NCI-H146 treated with DMSO at 0.1 percent for 48 hours (cell line): ENCODE results near the gene PDE4A.
"Not testable (repeated sequence)": the region's sequence is repeated elsewhere in the genome, so short reads cannot be mapped to it uniquely, and the experiment has no call there.

Experiments used
- DNase-seq: peaks from one replicate; lab custom pipeline; 2025; ENCODE audit not compliant: unreplicated experiment; lab: John Stamatoyannopoulos, UW

The PDE4A gene

DNA sequence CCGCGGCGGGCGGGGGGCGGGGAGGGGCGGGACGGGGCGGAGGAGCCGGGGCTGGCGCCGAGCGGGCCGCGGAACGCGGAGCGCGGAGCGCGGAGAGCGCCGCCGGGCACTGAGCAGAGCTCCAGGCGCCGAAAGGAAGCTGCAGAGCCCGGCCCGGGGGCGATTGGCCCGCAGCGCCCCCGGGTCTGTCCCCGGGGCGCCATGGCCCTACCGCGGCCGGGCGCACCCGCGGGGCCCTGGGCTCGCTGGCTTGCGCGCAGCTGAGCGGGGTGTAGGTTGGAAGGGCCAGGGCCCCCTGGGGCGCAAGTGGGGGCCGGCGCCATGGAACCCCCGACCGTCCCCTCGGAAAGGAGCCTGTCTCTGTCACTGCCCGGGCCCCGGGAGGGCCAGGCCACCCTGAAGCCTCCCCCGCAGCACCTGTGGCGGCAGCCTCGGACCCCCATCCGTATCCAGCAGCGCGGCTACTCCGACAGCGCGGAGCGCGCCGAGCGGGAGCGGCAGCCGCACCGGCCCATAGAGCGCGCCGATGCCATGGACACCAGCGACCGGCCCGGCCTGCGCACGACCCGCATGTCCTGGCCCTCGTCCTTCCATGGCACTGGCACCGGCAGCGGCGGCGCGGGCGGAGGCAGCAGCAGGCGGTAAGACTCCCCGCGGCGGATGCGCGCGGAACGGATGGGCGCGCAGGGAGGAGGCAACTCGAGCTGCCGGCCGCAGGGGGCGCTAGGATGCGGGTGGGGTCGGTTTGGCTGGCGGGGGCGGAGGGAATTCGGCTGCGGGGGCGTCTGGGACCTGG lies at the start of gene PDE4A:
Gene PDE4A (plus strand): TSS at position 95 of the 796 bp plus-strand sequence. CDS start 227 bp downstream, at position 322.
- no peak for DNase-seq

DNA sequence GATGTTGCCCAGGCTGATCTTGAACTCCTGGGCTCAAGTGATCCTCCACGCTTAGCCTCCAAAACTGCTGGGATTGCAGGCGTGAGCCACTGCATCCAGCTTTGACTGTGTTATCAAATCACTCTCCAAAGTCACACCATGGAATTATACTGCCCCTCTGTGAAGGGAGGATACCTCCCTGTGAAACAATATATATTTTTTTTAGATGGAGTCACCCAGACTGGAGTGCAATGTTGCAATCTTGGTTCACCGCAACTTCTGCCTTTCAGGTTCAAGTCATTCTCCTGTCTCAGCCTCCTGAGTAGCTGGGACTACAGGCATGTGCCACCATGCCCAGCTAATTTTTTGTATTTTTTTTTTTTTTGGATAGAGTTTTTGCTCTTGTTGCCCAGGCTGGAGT lies 47.6 kb upstream of the PDE4A start:
- no peak for DNase-seq

DNA sequence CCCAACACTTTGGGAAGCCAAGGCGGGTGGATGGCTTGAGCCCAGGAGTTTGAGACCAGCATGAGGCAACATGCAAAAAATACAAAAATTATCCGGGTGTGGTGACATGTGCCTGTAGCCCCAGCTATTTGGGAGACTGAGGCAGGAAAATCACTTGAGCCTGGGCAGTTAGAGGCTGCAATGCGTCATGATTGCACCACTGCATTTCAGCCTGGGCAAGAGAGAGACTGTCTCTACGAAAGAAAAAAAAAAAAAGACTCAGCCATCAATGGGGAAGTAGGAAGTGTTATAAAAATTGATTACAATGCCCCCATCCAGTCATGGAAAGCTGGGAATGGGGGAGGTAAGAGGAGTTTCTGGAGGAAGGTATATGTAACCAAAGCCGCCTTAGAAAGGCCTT lies 45.4 kb upstream of the PDE4A start:
- DNase-seq = no peak

DNA sequence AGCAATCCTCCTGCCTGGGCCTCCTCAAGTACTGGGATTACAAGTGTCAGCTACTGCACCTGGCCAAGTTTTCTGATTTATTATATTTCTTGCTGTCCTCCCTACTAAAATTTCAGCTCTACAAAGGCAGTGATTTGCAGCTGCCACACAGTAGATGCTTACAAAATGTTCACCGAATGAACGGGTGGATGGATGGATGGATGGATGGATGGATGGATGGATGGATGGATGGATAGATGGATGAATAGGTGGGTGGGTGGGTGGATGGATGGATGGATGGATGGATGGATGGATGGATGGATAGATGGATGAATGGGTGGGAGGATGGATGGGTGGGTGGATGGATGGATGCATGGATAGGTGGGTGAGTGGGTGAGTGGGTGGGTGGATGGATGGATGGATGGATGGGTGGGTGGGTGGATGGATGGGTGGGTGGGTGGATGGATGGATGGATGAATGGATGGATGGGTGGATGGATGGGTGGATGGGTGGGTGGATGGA lies 43.1 kb upstream of the PDE4A start:
- DNase-seq = not testable (repeated sequence)

DNA sequence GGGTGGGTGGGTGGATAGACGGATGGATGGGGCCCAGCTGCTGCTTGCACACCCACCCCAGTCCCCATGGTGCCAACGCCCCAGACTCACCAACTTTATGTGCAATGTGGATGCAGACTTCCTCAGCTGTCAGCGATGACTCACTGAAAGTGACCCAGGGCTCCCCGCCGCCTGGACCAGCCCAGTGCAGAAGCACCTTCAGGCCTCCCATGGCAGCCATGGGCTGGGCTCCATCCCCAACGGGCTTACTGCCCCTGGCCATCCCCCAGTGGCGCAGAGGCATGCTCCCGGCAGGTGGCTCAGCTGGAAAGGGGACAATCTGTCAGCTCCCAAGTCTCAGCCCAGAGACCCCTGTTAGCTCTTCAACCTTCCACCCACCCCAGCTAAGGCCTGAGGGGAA lies 42.2 kb upstream of the PDE4A start:
- DNase-seq = no peak

DNA sequence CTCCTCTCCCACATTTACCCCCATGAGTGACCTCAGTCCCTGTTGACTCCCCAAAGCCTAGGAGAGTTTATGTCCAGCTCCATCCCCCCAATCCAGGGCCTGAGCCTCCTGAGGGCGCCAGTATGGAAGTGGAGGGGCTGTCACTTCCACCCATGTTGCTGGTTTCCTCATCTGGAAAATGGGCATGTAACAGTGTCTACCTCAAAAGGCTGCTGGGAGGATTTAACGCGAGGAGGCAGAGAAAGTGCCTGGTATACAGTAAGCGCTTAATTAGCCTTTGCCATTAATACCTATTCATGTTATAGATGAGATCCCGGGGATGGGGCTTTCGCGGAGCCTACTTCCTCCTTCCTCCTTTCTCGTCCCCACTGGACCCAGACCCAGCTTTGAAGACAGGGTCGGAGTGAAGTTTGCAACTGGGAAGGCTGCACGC lies 40.4 kb upstream of the PDE4A start:
- no peak for DNase-seq

DNA sequence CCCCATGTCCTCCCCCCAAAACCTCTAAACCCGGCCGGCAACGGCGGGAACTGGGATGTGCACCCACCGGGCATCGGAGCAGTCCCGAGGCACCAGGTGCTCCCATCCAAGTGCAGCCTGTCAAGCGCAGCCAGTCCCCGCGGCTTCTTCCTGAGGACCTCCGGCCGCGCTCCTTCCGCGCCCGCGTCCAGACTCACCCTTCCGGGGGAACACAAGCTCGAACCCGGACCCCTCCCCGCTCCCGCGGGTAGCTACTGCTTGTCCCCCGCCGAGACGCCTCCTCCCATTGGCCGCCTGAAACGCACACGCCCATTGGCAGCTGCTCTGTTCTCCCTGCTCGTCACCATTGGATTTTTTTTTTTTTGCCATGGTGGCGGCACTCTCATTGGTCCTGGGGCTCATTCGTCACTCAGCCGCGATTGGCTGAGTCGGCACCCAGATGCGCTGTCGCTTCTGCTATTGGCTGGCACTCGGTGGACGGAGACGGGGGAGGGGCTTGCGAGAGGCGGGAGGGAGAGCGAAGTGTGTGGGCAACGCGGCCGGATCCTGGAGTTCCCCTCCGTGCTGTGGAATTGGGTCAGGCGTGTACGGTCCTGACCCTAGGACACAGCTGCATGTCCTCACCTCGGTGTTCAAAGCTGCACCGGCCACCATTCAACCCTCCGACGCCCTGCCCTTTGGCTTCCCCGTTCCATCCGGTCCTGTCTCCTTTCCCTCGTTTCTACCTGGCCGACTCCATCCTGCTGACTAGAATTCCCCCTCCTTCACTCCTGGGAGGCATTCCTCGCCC lies 39.8 kb upstream of the PDE4A start, which contains the start of gene TYK2:
Gene TYK2 (minus strand): TSS at position 260 of the 790 bp plus-strand sequence. CDS start 2,166 bp downstream, outside the sequence.
- peak; percentile 99 for DNase-seq

DNA sequence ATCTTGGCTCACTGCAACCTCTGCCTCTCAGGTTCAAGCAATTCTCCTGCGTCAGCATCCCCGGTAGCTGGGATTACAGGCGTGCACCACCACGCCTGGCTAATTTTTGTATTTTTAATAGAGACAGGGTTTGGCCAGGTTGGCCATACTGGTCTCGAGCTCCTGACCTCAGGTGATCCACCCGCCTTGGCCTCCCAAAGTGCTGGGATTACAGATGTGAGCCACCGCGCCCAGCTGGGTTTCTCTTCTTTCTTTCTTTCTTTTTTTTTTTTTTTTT lies 37.2 kb upstream of the PDE4A start:
- DNase-seq = not testable (repeated sequence)

DNA sequence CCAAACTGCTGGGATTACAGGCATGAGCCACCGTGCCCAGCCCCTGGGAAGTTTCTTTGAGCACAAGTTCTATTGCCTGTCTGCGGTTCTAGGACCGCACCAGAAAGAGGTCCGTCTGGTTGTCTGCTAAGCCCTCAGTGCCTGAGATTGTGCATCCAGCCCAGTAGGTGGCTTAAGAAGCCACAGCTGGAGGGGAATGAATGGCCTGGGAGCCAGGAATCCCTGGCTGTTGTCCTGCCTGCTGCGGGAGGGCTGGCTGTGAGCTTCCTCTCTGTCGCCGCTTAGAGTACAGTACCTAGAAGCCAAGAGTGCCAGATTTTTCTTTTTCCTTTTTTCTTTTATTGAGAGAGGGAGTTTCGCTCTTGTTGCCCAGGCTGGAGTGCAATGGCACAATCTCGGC lies 35.8 kb upstream of the PDE4A start:
- DNase-seq = no peak

DNA sequence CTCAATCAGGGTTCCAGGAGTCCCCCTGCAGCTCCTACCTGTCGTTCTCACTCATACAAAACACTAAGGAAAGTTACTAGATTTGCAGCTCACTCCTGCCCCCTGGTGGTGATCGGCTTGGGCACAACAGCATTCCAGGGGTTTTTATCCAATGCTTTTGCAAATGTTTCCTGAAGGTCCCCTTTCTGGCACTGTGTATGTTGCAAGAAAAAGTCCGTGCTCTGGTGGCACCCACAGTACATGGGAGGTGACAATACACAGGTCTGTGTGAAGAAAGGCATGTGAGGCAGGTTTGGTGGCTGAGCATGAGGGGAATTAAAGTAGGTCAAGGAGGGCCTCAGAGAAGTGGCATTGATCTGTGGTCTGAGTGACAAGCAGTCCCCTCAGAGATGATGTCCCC lies 31.4 kb upstream of the PDE4A start:
- DNase-seq = peak; percentile 81

DNA sequence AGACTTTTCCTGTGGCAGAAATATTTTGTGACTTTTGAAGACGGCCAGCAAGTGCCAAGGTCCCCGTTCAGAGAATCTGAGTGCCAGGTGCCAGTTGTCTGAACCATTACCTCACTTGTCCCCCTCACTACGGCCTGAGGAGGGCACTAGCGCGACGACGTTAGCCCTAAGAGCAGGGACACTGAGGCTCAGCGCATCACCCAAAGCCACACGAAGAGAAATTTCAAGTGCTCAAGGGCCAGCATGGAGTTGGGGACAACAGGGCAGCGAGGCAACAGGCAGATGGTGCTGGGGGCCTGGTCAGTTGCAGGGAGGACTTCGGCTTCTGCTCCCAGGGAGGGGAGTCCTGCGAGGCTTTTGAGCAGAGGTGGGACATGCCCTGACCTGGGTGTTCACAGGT lies 30.5 kb upstream of the PDE4A start:
- DNase-seq = no peak

DNA sequence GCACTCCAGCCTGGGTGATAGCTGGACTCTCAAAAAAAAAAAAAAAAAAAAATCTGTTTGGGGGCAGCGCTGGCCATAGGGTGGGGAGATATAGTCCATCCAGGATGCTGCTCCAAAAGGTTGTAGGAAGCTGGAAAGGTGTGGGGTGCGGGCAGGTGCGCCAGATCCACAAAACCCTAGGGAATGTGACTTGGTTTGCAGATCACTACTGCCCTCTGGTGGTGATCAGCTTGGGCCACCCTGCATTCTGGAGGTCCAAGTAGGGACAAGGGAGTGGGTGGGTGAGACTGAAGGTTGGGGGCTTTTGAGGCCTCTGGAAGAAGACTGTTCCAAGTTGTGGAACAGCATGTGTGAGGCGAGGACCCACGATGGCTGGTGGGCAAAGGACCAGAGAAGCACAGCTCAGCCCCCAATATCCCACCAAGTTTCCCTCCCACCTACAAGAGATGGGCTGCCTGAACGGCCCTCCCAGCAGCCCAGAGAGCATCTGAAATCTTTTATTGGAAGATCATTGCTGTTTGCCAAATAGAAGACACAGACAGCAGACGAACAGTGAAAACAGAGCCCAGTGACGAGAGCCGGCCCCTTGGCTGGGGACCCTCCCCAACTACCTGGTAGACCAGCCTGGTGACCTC lies 29.6 kb upstream of the PDE4A start:
- peak; percentile 12 for DNase-seq

DNA sequence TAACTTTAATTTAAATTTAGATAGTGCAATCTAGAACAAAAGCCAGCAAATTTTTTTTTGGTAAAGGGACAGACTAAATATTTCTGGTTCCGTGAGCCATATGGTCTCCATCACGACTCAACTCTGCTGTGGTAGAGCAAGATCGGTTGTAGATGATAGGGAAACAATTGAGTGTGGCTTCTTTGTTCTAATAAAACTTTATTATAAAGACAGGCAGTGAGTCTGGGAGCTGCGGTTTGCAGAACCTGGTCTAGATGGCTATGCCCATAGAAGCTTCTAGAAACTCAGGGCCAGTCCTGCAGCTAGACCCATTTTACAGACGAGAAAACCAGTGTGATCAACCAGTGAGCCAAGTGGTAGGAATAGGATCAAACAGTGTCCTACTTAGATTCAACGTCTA lies 28.2 kb upstream of the PDE4A start:
- DNase-seq = no peak

DNA sequence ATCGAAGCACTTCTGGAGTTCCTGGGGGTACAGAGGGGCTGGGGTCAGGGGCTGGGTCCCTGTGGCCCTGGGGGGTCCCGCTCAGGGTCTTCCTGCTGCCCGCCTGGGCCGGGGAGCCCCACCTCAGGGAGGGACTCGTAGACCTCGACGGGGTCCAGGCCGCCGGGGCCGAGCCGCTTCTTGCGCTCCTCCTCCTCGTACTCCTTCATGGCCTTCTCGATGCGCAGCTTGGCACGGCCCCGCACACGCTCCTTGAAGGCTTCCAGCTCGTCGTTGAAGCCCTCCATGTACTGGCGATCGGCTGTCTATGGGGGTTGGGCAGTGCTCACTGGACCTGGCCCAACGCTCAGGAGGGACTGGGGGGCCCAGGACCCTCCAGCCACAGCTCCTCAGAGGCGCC lies 27.2 kb upstream of the PDE4A start:
- no peak for DNase-seq

DNA sequence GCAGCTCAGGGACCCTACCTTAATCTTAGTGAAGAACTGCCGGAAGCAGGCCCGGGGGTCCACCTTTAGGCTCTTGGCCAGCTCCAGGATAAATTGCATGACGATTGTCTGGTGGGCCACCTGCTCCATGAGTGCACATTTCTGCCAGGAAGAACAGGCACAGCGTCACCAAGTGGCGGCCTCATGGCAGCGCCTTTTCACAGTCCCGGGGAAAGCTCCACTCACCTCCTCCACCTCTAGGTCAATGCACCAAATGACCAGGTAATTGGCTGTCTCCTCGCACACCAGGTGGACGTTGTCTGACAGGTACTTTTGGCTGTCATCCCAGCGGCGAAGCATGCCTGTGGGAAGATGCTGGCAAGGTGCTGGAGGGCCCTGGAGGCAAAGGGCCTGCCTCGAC lies 25.3 kb upstream of the PDE4A start:
- DNase-seq = no peak

DNA sequence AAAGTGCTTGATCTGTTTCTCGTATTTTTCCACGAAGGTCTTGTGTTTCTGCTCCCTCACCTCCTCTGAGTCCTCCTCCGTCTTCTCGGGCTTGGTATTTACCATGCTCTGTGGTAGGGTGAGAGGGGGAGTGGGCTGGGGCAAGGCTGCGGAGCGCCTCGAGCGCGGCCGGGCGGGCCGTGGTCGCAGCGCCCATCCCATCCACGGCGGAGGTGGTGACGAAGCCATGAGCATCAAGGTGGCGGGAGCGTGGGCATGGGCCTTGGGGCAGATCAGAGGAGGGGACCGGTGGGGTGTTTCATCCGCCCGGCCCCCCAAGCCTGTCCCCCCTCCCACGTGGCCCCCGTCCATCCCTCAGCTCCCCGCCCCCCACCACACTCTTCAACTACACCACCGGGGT lies 24.9 kb upstream of the PDE4A start:
- no peak for DNase-seq

DNA sequence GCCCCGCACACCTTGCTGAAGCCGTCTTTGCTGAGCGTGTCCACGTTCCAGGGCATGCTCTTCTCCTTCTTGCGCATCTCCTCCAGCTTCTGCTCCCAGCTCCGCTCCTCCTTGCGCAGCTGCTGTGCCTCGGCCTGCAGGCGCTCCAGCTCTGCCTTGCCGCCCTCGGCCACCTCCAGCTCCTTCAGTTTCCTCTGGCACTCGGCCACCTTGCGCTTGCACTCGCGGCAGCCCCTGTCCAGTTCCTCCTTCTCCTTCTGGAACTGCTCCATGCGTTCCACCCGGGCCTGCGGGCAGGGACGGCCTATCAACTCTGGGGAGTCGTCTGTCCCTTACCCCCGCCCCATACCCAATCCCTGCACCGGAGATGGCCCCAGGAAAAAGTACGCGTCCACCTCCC lies 24.4 kb upstream of the PDE4A start:
- no peak for DNase-seq

DNA sequence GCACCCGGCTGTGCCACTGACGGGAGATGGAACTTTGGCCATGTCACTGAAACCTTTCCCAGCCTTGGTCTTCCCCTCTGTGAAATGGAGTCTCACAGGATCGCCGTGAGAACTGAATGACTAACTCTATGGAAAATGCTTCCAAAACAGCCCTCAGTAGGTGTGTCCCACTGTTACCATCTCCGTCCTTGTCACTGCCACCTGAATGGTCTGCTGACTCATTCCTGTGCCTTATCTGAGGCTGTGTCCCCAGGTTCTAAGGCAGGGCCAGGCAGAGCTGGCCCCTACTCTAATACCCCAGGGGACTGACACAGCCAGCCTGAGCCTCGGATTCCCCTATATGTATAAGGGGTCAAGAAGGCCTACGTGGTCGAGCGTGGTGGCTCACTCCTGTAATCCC lies 21.5 kb upstream of the PDE4A start:
- DNase-seq = no peak

DNA sequence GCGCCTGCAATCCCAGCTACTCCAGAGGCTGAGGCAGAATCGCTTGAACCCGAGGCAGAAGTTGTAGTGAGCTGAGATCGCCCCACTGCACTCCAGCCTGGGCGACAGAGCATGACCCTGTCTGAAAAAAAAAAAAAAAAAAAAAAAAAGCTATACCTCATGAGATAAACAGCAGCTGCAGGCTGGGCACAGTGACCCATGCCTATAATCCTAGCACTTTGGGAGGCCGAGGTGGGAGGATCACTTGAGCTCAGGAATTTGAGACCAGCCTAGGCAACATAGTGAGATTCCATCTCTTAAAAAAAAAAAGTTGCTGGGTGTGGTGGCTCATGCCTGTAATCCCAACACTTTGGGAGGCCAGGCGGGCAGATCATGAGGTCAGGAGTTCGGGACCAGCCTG lies 21.0 kb upstream of the PDE4A start:
- DNase-seq = not testable (repeated sequence)

DNA sequence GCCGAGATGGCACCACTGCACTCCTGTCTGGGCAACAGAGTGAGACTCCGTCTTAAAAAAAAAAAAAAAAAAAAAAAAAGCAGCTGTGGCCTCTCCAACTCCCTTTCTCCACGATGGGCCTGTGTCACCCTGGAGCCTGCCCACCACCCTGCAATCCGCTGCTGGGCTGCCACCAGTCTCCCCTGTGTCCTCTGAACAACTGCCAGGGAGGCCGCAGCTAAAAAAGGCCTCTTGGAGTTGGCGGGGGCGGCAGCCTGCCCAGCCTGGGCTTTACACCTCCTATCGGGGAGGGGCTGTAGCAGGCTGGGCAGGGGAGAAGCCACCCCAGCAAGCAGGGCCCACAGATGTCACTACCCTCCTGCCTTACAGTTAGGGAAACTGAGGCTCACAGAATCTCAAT lies 20.5 kb upstream of the PDE4A start:
- no peak for DNase-seq

DNA sequence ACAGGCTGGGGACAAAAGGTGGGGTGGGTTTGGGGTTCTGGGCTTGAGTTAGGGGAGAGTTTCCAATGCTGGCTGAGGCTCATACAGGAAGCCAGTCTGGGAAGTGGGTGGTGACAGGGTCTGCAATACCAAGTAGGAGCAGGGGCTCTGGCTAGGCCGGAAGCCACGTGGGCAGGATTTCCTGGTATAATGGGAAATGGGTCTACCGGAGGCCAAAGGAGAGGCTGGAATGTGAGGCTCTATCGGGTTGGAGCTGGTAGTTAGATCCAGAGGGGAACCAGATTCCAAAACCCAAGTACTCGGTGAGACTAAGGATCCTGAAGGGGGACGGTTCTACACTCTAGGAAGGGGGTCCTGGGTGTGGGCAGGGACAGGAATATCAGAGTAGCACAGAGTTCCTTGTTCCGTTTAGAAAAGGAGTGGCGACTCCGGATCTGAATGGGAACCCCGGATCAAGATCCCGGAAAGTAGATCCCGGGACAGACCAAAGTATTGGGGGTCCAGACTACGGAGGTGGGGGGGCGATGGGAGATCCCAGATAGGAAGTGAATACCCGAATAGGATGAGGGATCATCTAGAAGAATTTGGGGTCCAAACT lies 17.8 kb upstream of the PDE4A start:
- DNase-seq = no peak
